RWPE2 (cell line): ENCODE results near the gene ADAMTS17.

Source experiments
- ATAC-seq: fragments of 200-7000 bp; cut with Tn5 transposase; 3 replicates; pipeline ENCODE4 v1.9.1; 2021; ENCODE audit warnings: low read depth
- DNase-seq: peaks from one replicate; pipeline ENCODE4 v3.0.0-alpha.2; 2020; ENCODE audit warnings: low spot score
- H3K27ac ChIP-seq: fragments of 450-650 bp; 2 replicates; pipeline ENCODE4 v1.5.1; 2017; ENCODE audit warnings: mild to moderate bottlenecking; ENCODE audit not compliant: poor library complexity, severe bottlenecking
- H3K27me3 ChIP-seq: fragments of 250-450 bp; sonication (Bioruptor Pico); 2 replicates; pipeline ENCODE4 v1.5.1; 2021; ENCODE audit warnings: mild to moderate bottlenecking, moderate library complexity; ENCODE audit not compliant: insufficient read depth, poor library complexity, severe bottlenecking
- H3K36me3 ChIP-seq: fragments of 250-450 bp; sonication (Bioruptor Pico); 2 replicates; pipeline ENCODE4 v1.5.1; 2020; ENCODE audit warnings: low read depth, mild to moderate bottlenecking, moderate library complexity
- H3K4me1 ChIP-seq: fragments of 250-450 bp; sonication (Bioruptor Pico); 2 replicates; pipeline ENCODE4 v1.5.1; 2021; ENCODE audit warnings: mild to moderate bottlenecking, moderate library complexity; ENCODE audit not compliant: insufficient read depth, poor library complexity, severe bottlenecking
- H3K4me3 ChIP-seq: fragments of 250-450 bp; sonication (Bioruptor Pico); 2 replicates; pipeline ENCODE4 v1.5.1; 2021; ENCODE audit warnings: mild to moderate bottlenecking, moderate library complexity; ENCODE audit not compliant: severe bottlenecking
- H3K9me3 ChIP-seq: fragments of 250-450 bp; sonication (Bioruptor Pico); 2 replicates; pipeline ENCODE4 v1.5.1; 2021; ENCODE audit warnings: mild to moderate bottlenecking, moderate library complexity; ENCODE audit not compliant: severe bottlenecking
- TF ChIP-seq, protein P1 (sequence below): fragments of 450-650 bp; IDR thresholded peaks from one replicate; pipeline ENCODE4 v1.5.1; 2017; ENCODE audit warnings: mild to moderate bottlenecking, moderate library complexity; ENCODE audit not compliant: poor library complexity, severe bottlenecking

The ADAMTS17 gene

DNA sequence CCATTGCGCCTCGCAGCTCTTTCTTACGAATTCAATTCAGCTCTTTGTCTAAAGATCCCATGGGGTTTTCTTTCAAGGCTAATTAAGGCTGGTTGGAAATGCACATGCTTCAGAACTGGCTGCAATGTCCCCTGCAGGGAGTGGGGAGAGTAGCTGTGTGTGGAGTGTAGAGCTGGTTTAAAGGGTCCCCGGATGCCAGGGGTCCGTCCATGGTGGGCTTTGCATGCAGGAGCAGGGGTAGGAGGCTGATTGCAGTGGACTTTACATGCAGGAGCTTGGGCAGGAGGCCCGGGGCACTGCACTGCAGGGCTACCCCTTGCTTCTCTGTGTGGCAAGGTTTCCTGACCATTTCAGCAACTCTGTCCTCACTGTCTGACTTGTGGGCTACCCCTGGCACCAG lies 346.9 kb downstream of the ADAMTS17 start:
- H3K27me3 ChIP-seq = no peaks in the 10 kb centered on the region
- DNase-seq = no peak
- no peak overlapping the region for H3K27ac ChIP-seq
- ATAC-seq = no peak
- peaks cover 12% of the 10 kb centered on the region for H3K4me1 ChIP-seq
- H3K36me3 ChIP-seq = no peaks in the 10 kb centered on the region
- TF ChIP-seq, protein P1, sequence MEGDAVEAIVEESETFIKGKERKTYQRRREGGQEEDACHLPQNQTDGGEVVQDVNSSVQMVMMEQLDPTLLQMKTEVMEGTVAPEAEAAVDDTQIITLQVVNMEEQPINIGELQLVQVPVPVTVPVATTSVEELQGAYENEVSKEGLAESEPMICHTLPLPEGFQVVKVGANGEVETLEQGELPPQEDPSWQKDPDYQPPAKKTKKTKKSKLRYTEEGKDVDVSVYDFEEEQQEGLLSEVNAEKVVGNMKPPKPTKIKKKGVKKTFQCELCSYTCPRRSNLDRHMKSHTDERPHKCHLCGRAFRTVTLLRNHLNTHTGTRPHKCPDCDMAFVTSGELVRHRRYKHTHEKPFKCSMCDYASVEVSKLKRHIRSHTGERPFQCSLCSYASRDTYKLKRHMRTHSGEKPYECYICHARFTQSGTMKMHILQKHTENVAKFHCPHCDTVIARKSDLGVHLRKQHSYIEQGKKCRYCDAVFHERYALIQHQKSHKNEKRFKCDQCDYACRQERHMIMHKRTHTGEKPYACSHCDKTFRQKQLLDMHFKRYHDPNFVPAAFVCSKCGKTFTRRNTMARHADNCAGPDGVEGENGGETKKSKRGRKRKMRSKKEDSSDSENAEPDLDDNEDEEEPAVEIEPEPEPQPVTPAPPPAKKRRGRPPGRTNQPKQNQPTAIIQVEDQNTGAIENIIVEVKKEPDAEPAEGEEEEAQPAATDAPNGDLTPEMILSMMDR = no peak
- no peaks in the 10 kb centered on the region for H3K9me3 ChIP-seq
- no peak overlapping the region for H3K4me3 ChIP-seq

DNA sequence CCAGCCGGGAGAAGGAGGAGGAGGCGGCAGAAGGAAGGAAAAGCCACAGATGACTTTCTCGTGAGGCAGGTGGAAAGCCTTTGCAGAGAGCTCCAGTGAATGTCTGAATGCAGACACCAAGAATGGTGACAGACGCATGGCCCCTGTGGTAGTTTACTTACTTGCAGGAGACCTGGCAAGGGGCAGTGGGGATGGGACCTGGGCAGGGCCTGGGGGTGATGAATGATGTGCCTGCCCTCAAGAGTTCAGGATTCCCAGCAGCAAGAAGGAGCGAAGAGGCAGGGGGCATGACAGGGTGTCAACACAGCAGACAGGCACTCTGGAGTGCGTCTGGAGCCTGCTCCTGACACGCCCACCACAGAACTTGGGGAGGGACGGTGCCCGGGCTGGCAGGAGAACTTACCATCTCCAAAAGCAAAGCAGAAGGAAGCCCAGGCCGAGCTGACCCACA lies 348.1 kb downstream of the ADAMTS17 start:
- TF ChIP-seq, protein P1 = no peak
- ATAC-seq = no peak
- Histone ChIP-seq H3K4me1 (peaks cover 5% of the 10 kb centered on the region), H3K4me3 (no peak overlapping the region), H3K27me3 (no peaks in the 10 kb centered on the region), H3K36me3 (no peaks in the 10 kb centered on the region), H3K9me3 (no peaks in the 10 kb centered on the region), H3K27ac (no peak overlapping the region)
- DNase-seq = peak; percentile 60

DNA sequence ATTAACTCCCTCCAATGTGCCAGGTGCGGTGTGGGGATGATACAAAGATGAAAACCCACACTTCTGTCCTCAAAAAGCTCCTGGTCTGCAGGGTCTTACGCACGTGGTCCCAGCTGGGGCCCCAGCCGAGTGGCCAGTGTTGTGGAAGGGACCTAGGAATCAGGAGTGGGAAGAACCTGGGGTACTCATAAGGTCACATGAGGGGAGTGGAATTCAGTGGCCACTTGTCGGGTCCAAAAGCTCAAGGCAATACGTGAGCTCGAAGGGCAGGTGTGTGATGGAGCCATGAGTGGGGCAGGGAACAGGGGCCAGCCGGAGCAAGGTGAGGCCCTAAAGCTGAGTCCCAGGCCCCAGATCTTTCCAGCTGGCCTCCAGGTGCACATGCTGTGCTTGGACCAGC lies 348.5 kb downstream of the ADAMTS17 start:
- DNase-seq (peak; percentile 66), ATAC-seq (no peak)
- Histone ChIP-seq H3K4me1 (peaks cover under 1% of the 10 kb centered on the region), H3K36me3 (no peaks in the 10 kb centered on the region), H3K4me3 (no peak overlapping the region), H3K27ac (no peak overlapping the region), H3K27me3 (no peaks in the 10 kb centered on the region), H3K9me3 (peaks cover under 1% of the 10 kb centered on the region)
- TF ChIP-seq, protein P1 = no peak

DNA sequence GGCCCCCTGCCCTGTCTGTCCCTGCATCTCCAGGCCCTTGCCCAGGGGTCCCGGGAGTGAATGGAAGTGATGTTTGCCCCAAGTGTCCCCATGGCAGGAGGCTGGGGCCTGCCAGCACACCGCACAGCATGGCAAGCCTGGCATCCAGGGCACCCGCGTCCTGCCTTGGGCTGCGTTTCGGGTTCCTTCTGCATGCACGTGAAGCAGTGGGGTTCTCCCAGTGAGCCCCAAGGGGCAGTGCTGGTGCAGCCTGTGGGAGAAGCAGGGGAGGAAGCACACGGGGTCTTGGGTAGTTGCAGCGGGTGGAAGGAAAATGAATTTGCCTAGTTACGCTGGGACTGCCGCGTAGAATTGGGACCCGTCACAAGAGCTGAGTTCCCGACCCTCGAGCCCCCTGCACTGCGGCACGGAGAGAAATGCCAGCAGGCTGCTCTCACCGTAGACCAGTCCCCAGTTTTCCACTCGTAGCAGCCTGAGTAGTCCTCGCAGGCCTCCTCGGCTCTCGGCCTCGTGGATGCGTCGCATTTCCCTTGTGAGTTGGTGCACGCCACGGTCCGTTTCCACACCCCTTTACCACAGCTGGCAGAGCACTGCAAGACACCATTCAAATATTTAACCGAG lies 349.1 kb downstream of the ADAMTS17 start:
- peaks cover 2% of the 10 kb centered on the region for H3K9me3 ChIP-seq
- ATAC-seq = no peak
- DNase-seq = peak; percentile 60
- no peaks in the 10 kb centered on the region for H3K36me3 ChIP-seq
- no peak overlapping the region for H3K4me3 ChIP-seq
- TF ChIP-seq, protein P1 = no peak
- no peaks in the 10 kb centered on the region for H3K27me3 ChIP-seq
- no peaks in the 10 kb centered on the region for H3K4me1 ChIP-seq
- H3K27ac ChIP-seq = no peak overlapping the region

DNA sequence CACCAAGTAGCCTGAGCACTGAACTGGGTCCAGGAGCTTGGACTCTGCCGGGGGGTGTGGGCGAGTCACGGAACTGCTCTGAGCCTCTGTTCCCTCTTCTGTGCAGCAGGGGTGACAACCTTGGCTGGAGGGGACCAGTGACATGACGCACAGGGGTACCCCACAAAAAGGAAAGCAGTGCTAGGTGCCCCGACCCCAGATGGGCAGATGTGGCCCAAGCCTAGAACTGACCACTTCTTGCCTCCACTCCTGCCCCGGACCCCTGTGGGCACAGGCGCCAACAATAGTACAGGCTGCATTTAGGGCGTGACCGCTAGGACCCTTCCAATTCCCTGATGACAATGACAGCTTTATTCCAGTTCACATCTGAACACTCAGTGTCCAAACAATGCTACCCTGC lies 352.7 kb downstream of the ADAMTS17 start:
- no peaks in the 10 kb centered on the region for H3K36me3 ChIP-seq
- DNase-seq (peak; percentile 59), ATAC-seq (no peak)
- TF ChIP-seq, protein P1 = no peak
- no peaks in the 10 kb centered on the region for H3K4me1 ChIP-seq
- no peaks in the 10 kb centered on the region for H3K27me3 ChIP-seq
- H3K9me3 ChIP-seq = peaks cover 2% of the 10 kb centered on the region
- no peak overlapping the region for H3K27ac ChIP-seq
- H3K4me3 ChIP-seq = no peak overlapping the region
